Uterus (tissue), 4 donors: ENCODE data around the gene ANKS4B. TPM values are rescaled to one million over a fixed set of nuclear protein-coding genes. Genes with fewer than 3 reads are reported as not detected.
"Not testable (repeated sequence)": the region's sequence is repeated elsewhere in the genome, so short reads cannot be mapped to it uniquely, and the experiment has no call there.

Experiments used
- DNase-seq, 2 donors: peaks; one replicate each; pipeline ENCODE4 v3.0.0-alpha.2; 2019 to 2020
- H3K27ac ChIP-seq, 2 donors: fragments of 200-600 bp; sonication (generic); 1 replicate in 1 of 2; 2 replicates in 1 of 2; pipeline ENCODE4 v1.5.1; 2016 to 2018
- H3K27me3 ChIP-seq, 2 donors: fragments of 200-600 bp; sonication (generic); one replicate each; pipeline ENCODE4 v1.5.1; 2018 to 2019; ENCODE audit warnings: control low read depth in 1 of 2
- H3K36me3 ChIP-seq, 2 donors: fragments of 200-600 bp; sonication (generic); one replicate each; pipeline ENCODE4 v1.5.1; 2019; ENCODE audit warnings: control low read depth in 1 of 2
- H3K4me1 ChIP-seq, 2 donors: fragments of 200-600 bp; sonication (generic); one replicate each; pipeline ENCODE4 v1.5.1; 2018 to 2019; ENCODE audit warnings: control low read depth in 1 of 2
- H3K4me3 ChIP-seq, 2 donors: fragments of 200-600 bp; sonication (generic); 1 replicate in 1 of 2; 2 replicates in 1 of 2; pipeline ENCODE4 v1.5.1; 2018 to 2019; ENCODE audit warnings: mild to moderate bottlenecking in 1 of 2
- H3K9me3 ChIP-seq, 2 donors: fragments of 200-600 bp; sonication (generic); one replicate each; pipeline ENCODE4 v1.5.1; 2019; ENCODE audit warnings: control low read depth in 1 of 2
- POLR2A ChIP-seq, 2 donors: fragments of 450-650 bp; IDR thresholded peaks; one replicate each; pipeline ENCODE4 v1.6.1; 2016; ENCODE audit warnings: antibody characterized with exemption in 2 of 2, mild to moderate bottlenecking in 1 of 2, moderate library complexity in 1 of 2
- intact Hi-C: fragments of 100-400 bp; cut with DNase I; formaldehyde crosslinking; loops from one replicate; pipeline ENCODE4 v1.15.1; 2023; ENCODE audit warnings: low total_unique reads
- total RNA-seq, 4 donors: library from RNA; depleted of rRNA in 3 of 4; stranded (reverse); fragments of >200 nt in 3 of 4; gene quantifications; one replicate each; pipeline versions ENCODE4 v1.1.0 to v1.2.4, GENCODE V29; 2014 to 2023
- TF ChIP-seq, protein P1 (sequence below), 4 experiments: fragments of 200-600 bp in 2 of 4; fragments of 450-650 bp in 2 of 4; sonication (generic) in 2 of 4; IDR thresholded peaks; one replicate each; pipeline ENCODE4 v1.5.1; 2016 to 2019; ENCODE audit warnings: antibody characterized with exemption in 4 of 4, mild to moderate bottlenecking in 2 of 4, moderate library complexity in 1 of 4
- donor health status: DM: yes; HTN: yes; CAD: no.

The ANKS4B gene
- total RNA-seq, 4 donors from 2014 or later, result not detected

GRCh38 chr16:21189311-21189710 is 44.2 kb upstream of the ANKS4B start:
- intact Hi-C loops, result no loop called here
- TF ChIP-seq POLR2A (IDR thresholded peaks at IDR 0.05), result no peak
- TF ChIP-seq, protein P1, sequence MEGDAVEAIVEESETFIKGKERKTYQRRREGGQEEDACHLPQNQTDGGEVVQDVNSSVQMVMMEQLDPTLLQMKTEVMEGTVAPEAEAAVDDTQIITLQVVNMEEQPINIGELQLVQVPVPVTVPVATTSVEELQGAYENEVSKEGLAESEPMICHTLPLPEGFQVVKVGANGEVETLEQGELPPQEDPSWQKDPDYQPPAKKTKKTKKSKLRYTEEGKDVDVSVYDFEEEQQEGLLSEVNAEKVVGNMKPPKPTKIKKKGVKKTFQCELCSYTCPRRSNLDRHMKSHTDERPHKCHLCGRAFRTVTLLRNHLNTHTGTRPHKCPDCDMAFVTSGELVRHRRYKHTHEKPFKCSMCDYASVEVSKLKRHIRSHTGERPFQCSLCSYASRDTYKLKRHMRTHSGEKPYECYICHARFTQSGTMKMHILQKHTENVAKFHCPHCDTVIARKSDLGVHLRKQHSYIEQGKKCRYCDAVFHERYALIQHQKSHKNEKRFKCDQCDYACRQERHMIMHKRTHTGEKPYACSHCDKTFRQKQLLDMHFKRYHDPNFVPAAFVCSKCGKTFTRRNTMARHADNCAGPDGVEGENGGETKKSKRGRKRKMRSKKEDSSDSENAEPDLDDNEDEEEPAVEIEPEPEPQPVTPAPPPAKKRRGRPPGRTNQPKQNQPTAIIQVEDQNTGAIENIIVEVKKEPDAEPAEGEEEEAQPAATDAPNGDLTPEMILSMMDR (IDR thresholded peaks at IDR 0.05), result no peak
- H3K36me3 ChIP-seq, result no peaks in the 10 kb centered on the region
- no peak overlapping the region for H3K27ac ChIP-seq
- H3K27me3 ChIP-seq, result no peaks in the 10 kb centered on the region
- H3K4me3 ChIP-seq, result no peak overlapping the region
- H3K9me3 ChIP-seq, result no peaks in the 10 kb centered on the region
- H3K4me1 ChIP-seq, result no peaks in the 10 kb centered on the region
- no peak for DNase-seq

DNA sequence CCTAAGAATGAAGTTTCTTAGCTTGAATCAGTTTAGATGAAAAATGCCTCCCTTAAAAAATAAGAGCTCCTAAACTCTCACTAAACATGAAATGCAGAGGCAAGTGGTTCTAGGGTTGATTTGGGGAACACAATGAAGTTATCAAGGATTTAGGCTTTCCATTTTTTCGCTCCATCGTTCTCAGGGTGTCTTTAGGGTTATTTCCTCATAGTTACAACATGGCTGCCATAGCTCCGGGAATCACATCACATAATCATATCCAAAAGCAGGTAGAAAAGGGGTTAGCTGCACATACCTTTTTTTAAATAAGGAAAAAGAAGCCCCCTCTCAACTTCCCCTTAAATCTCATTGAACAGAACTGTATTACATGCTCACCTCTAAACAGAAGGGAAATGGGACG is 43.5 kb upstream of the ANKS4B start:
- H3K27ac ChIP-seq, result no peak overlapping the region
- DNase-seq, result no peak
- intact Hi-C loops, result no loop called here
- no peaks in the 10 kb centered on the region for H3K4me1 ChIP-seq
- H3K9me3 ChIP-seq, result no peaks in the 10 kb centered on the region
- no peak for TF ChIP-seq POLR2A (IDR thresholded peaks at IDR 0.05)
- TF ChIP-seq, protein P1 (IDR thresholded peaks at IDR 0.05), result no peak
- H3K4me3 ChIP-seq, result no peak overlapping the region
- no peaks in the 10 kb centered on the region for H3K27me3 ChIP-seq
- H3K36me3 ChIP-seq, result no peaks in the 10 kb centered on the region

GRCh38 chr16:21190599-21190998 is 42.9 kb upstream of the ANKS4B start:
- no peaks in the 10 kb centered on the region for H3K9me3 ChIP-seq
- intact Hi-C loops, result no loop called here
- H3K27ac ChIP-seq, result no peak overlapping the region
- no peaks in the 10 kb centered on the region for H3K36me3 ChIP-seq
- DNase-seq, result no peak
- no peak overlapping the region for H3K4me3 ChIP-seq
- no peaks in the 10 kb centered on the region for H3K27me3 ChIP-seq
- TF ChIP-seq, protein P1 (IDR thresholded peaks at IDR 0.05), result no peak
- TF ChIP-seq POLR2A (IDR thresholded peaks at IDR 0.05), result no peak
- H3K4me1 ChIP-seq, result no peaks in the 10 kb centered on the region

DNA sequence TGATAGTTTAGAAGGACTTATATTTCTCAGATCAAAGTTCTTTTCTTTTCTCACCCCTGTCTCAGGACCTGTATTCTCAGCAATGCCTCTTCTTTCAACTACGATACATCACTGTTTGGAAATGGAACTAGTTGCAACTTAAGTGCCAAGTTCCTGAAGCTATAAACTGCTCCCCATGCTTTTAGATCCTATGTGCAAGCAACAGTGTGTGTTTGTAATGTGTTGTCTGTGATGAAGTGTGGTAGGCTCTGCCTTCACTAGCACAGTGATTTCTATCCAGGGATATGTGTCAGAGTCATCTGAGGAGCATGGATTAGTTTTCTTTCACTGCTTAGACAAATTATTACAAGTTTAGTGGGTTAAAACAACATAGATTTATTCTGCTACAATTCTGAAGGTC is 40.5 kb upstream of the ANKS4B start:
- no peaks in the 10 kb centered on the region for H3K9me3 ChIP-seq
- no peak for DNase-seq
- no peaks in the 10 kb centered on the region for H3K27me3 ChIP-seq
- no peaks in the 10 kb centered on the region for H3K4me1 ChIP-seq
- intact Hi-C loops, result no loop called here
- no peak overlapping the region for H3K4me3 ChIP-seq
- no peaks in the 10 kb centered on the region for H3K36me3 ChIP-seq
- no peak overlapping the region for H3K27ac ChIP-seq
- TF ChIP-seq, protein P1 (IDR thresholded peaks at IDR 0.05), result no peak
- no peak for TF ChIP-seq POLR2A (IDR thresholded peaks at IDR 0.05)

GRCh38 chr16:21194771-21195301 is 38.7 kb upstream of the ANKS4B start:
- intact Hi-C loops, result no loop called here

DNA sequence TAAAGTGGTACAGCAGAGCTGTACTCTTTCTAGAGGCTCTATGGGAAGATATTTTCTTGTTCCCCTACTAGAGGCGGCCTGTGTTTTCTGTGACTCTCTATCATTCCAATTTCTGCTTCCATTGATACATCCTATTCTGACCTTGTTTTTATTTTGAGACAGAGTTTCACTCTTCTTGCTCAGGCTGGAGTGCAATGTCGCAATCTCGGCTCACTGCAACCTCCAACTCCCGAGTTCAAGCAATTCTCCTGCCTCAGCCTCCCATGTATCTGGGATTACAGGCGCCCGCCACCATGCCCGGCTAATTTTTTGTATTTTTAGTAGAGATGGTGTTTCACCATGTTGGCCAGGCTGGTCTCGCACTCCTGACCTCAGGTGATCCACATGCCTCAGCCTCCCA is 38.2 kb upstream of the ANKS4B start:
- H3K4me1 ChIP-seq, intact Hi-C loops: not testable (repeated sequence)

More at GRCh38 chr16:21194771-21195301, 38.7 kb upstream of the ANKS4B start:
- H3K9me3 ChIP-seq, result no peaks in the 10 kb centered on the region
- no peak overlapping the region for H3K4me3 ChIP-seq
- no peaks in the 10 kb centered on the region for H3K36me3 ChIP-seq
- no peak for DNase-seq
- TF ChIP-seq, protein P1 (IDR thresholded peaks at IDR 0.05), result no peak
- TF ChIP-seq POLR2A (IDR thresholded peaks at IDR 0.05), result no peak
- H3K4me1 ChIP-seq, result no peaks in the 10 kb centered on the region
- no peak overlapping the region for H3K27ac ChIP-seq
- no peaks in the 10 kb centered on the region for H3K27me3 ChIP-seq

More for the DNA sequence above, 38.2 kb upstream of the ANKS4B start:
- H3K27ac ChIP-seq, H3K36me3 ChIP-seq, H3K4me3 ChIP-seq, H3K27me3 ChIP-seq, H3K9me3 ChIP-seq, DNase-seq: not testable (repeated sequence)
